ENCODE data around the gene SLC7A6.

DNA sequence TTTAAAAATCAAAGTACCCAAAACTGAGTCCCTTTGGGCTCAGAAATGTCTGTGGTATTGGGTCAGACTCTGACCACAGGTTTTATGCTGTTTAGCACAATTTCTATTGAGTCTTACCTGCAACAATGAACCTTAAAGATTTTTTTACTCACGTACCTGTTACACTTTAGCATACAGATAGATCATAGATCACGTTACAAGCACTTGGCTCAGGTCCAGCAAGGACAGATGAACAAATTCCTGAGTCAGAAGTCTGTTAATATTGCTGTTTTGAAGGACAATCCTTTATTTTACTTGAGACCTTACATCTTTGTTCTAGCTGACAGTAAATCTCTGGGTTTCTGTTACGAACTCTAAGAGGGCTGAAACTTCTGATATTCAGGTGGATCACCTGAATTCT lies 33.6 kb downstream of the SLC7A6 start:
- TF ChIP-seq ZNF565 (CRISPR knock-in tag; conservative IDR thresholded peaks at IDR 0.05; ENCODE audit: low read depth) (no peak), SNAI2 (CRISPR knock-in tag; IDR thresholded peaks at IDR 0.05) (no peak), RARB (CRISPR knock-in tag; IDR thresholded peaks at IDR 0.05) (no peak), ARNTL (CRISPR knock-in tag; IDR thresholded peaks at IDR 0.05; ENCODE audit: borderline replicate concordance, low read depth) (no peak), ZFP30 (CRISPR knock-in tag; IDR thresholded peaks at IDR 0.05) (no peak), CSDC2 (CRISPR knock-in tag; IDR thresholded peaks at IDR 0.05) (no peak), ZC3H10 (CRISPR knock-in tag; IDR thresholded peaks at IDR 0.05) (no peak), ZNF70 (CRISPR knock-in tag; IDR thresholded peaks at IDR 0.05) (no peak), ZFP3 (CRISPR knock-in tag; IDR thresholded peaks at IDR 0.05) (no peak), TCF4 (CRISPR knock-in tag; IDR thresholded peaks at IDR 0.05; ENCODE audit: borderline replicate concordance) (no peak)
- TF ChIP-seq, protein P1, sequence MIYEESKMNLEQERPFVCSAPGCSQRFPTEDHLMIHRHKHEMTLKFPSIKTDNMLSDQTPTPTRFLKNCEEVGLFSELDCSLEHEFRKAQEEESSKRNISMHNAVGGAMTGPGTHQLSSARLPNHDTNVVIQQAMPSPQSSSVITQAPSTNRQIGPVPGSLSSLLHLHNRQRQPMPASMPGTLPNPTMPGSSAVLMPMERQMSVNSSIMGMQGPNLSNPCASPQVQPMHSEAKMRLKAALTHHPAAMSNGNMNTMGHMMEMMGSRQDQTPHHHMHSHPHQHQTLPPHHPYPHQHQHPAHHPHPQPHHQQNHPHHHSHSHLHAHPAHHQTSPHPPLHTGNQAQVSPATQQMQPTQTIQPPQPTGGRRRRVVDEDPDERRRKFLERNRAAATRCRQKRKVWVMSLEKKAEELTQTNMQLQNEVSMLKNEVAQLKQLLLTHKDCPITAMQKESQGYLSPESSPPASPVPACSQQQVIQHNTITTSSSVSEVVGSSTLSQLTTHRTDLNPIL (CRISPR knock-in tag; IDR thresholded peaks at IDR 0.05; ENCODE audit: low read depth) = no peak
- TF ChIP-seq, protein P2, sequence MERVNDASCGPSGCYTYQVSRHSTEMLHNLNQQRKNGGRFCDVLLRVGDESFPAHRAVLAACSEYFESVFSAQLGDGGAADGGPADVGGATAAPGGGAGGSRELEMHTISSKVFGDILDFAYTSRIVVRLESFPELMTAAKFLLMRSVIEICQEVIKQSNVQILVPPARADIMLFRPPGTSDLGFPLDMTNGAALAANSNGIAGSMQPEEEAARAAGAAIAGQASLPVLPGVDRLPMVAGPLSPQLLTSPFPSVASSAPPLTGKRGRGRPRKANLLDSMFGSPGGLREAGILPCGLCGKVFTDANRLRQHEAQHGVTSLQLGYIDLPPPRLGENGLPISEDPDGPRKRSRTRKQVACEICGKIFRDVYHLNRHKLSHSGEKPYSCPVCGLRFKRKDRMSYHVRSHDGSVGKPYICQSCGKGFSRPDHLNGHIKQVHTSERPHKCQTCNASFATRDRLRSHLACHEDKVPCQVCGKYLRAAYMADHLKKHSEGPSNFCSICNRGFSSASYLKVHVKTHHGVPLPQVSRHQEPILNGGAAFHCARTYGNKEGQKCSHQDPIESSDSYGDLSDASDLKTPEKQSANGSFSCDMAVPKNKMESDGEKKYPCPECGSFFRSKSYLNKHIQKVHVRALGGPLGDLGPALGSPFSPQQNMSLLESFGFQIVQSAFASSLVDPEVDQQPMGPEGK (CRISPR knock-in tag; IDR thresholded peaks at IDR 0.05; ENCODE audit: borderline replicate concordance) = no peak
- TF ChIP-seq, protein P3, sequence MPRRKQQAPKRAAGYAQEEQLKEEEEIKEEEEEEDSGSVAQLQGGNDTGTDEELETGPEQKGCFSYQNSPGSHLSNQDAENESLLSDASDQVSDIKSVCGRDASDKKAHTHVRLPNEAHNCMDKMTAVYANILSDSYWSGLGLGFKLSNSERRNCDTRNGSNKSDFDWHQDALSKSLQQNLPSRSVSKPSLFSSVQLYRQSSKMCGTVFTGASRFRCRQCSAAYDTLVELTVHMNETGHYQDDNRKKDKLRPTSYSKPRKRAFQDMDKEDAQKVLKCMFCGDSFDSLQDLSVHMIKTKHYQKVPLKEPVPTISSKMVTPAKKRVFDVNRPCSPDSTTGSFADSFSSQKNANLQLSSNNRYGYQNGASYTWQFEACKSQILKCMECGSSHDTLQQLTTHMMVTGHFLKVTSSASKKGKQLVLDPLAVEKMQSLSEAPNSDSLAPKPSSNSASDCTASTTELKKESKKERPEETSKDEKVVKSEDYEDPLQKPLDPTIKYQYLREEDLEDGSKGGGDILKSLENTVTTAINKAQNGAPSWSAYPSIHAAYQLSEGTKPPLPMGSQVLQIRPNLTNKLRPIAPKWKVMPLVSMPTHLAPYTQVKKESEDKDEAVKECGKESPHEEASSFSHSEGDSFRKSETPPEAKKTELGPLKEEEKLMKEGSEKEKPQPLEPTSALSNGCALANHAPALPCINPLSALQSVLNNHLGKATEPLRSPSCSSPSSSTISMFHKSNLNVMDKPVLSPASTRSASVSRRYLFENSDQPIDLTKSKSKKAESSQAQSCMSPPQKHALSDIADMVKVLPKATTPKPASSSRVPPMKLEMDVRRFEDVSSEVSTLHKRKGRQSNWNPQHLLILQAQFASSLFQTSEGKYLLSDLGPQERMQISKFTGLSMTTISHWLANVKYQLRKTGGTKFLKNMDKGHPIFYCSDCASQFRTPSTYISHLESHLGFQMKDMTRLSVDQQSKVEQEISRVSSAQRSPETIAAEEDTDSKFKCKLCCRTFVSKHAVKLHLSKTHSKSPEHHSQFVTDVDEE (CRISPR knock-in tag; IDR thresholded peaks at IDR 0.05) = no peak
- TF ChIP-seq, protein P4, sequence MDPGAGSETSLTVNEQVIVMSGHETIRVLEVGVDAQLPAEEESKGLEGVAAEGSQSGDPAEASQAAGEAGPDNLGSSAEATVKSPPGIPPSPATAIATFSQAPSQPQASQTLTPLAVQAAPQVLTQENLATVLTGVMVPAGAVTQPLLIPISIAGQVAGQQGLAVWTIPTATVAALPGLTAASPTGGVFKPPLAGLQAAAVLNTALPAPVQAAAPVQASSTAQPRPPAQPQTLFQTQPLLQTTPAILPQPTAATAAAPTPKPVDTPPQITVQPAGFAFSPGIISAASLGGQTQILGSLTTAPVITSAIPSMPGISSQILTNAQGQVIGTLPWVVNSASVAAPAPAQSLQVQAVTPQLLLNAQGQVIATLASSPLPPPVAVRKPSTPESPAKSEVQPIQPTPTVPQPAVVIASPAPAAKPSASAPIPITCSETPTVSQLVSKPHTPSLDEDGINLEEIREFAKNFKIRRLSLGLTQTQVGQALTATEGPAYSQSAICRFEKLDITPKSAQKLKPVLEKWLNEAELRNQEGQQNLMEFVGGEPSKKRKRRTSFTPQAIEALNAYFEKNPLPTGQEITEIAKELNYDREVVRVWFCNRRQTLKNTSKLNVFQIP (CRISPR knock-in tag; IDR thresholded peaks at IDR 0.05; ENCODE audit: borderline replicate concordance, low read depth) = no peak

All from SK-N-SH treated with all-trans-retinoic acid at 6 μM for 48 hours (cell line).